ENCODE measurements around the gene ASAP2.

ASAP2 gene

GRCh38 chr2:9249020-9249800 is 42.6 kb downstream of the ASAP2 start:
- Histone ChIP-seq H3K27me3 (ENCODE audit: insufficient read depth, low read length, poor library complexity) (no peaks in the 10 kb centered on the region), H2AFZ (ENCODE audit: low read depth, low read length) (no peak overlapping the region), H3K36me3 (ENCODE audit: insufficient read depth, low read length) (no peaks in the 10 kb centered on the region), H4K20me1 (ENCODE audit: insufficient read depth, low read length) (peaks cover 38% of the 10 kb centered on the region), H3K4me1 (ENCODE audit: insufficient read depth, low read length) (no peaks in the 10 kb centered on the region), H3K27ac (ENCODE audit: low read length) (no peak overlapping the region), H3K79me2 (ENCODE audit: insufficient read depth, low read length) (peaks cover 21% of the 10 kb centered on the region), H3K4me2 (ENCODE audit: insufficient read depth, low read length) (no peak overlapping the region), H3K4me3 (ENCODE audit: low read depth in 1 of 2, low read length in 2 of 2) (no peak overlapping the region), H3K9me3 (ENCODE audit: insufficient read depth, low read length, severe bottlenecking) (no peaks in the 10 kb centered on the region), H3K9ac (ENCODE audit: low read depth, low read length) (no peak overlapping the region)
- DNase-seq: no peak
- TF ChIP-seq EZH2 (IDR thresholded peaks at IDR 0.05; ENCODE audit: borderline replicate concordance, low read depth, low read length, severe bottlenecking) (no peak), CTCF (IDR thresholded peaks at IDR 0.05; ENCODE audit: borderline replicate concordance, extremely low read depth, low read length, poor library complexity, severe bottlenecking) (no peak)
- no peak for ATAC-seq (ENCODE audit: insufficient read depth, low read depth)

DNA sequence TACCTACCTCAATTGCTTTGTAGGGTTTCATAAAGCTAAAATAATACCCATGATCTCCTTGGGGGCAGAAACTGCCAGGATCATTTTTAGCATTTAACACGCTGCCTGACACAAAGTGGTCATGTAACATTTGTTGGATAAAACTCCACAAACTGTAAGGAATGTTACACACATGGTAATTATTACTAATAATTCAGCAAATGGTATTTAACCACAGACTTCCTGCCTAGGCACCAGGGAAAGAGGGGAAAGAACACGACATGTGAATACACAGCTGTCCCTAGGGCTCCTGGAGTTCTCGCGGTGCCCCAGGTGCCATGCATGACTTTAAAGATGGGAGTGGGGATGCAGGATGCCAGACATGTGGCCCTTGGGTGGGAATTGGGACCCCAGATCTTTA is 43.5 kb downstream of the ASAP2 start:
- DNase-seq (no peak), ATAC-seq (ENCODE audit: insufficient read depth, low read depth) (no peak)
- no peak for TF ChIP-seq EZH2 (IDR thresholded peaks at IDR 0.05; ENCODE audit: borderline replicate concordance, low read depth, low read length, severe bottlenecking)
- no peak for TF ChIP-seq CTCF (IDR thresholded peaks at IDR 0.05; ENCODE audit: borderline replicate concordance, extremely low read depth, low read length, poor library complexity, severe bottlenecking)
- no peaks in the 10 kb centered on the region for H3K27me3 ChIP-seq (ENCODE audit: insufficient read depth, low read length, poor library complexity)
- H2AFZ ChIP-seq (ENCODE audit: low read depth, low read length): no peak overlapping the region
- no peaks in the 10 kb centered on the region for H3K9me3 ChIP-seq (ENCODE audit: insufficient read depth, low read length, severe bottlenecking)
- H3K4me3 ChIP-seq (ENCODE audit: low read depth in 1 of 2, low read length in 2 of 2): no peak overlapping the region
- no peak overlapping the region for H3K27ac ChIP-seq (ENCODE audit: low read length)
- no peak overlapping the region for H3K4me2 ChIP-seq (ENCODE audit: insufficient read depth, low read length)
- peaks cover 24% of the 10 kb centered on the region for H3K79me2 ChIP-seq (ENCODE audit: insufficient read depth, low read length)
- no peaks in the 10 kb centered on the region for H3K4me1 ChIP-seq (ENCODE audit: insufficient read depth, low read length)
- peaks cover 36% of the 10 kb centered on the region for H4K20me1 ChIP-seq (ENCODE audit: insufficient read depth, low read length)
- no peak overlapping the region for H3K9ac ChIP-seq (ENCODE audit: low read depth, low read length)
- H3K36me3 ChIP-seq (ENCODE audit: insufficient read depth, low read length): no peaks in the 10 kb centered on the region

DNA sequence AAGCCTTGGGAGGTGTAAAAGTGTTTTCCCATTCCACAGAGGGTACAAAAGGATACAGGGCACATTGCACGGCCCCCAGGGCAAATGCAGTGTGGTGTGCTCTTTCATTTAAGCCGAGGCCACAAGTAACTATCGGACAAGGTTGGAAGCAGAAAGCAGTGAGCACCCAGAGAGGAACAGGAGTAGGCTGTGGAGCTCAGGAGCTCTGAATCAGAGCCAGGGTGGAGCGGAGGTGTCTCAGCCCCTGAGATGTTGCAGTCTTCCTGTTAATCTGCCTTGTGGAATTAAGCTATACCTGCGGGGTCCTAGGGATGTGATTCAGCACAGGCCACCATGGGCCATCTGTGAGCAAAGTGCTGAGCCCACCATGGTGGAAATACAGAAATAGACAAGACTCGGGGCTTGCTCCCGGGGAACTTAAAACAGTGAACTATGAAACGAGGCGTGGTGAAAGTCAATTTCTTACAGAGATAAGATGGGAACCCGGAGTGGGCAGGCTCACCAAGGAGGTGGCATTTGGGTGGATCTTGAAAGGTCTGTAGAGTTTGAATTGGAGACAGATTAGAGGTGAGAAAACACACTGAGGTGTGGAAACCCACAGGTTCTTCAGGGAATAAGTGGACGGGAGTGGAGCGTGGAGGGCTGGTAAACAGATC is 44.0 kb downstream of the ASAP2 start:
- H3K9ac ChIP-seq (ENCODE audit: low read depth, low read length): no peak overlapping the region
- H3K79me2 ChIP-seq (ENCODE audit: insufficient read depth, low read length): peaks cover 20% of the 10 kb centered on the region
- H3K4me3 ChIP-seq (ENCODE audit: low read depth in 1 of 2, low read length in 2 of 2): no peak overlapping the region
- no peak overlapping the region for H3K4me2 ChIP-seq (ENCODE audit: insufficient read depth, low read length)
- H4K20me1 ChIP-seq (ENCODE audit: insufficient read depth, low read length): peaks cover 36% of the 10 kb centered on the region
- no peak overlapping the region for H3K27ac ChIP-seq (ENCODE audit: low read length)
- H3K27me3 ChIP-seq (ENCODE audit: insufficient read depth, low read length, poor library complexity): no peaks in the 10 kb centered on the region
- DNase-seq (no peak), ATAC-seq (ENCODE audit: insufficient read depth, low read depth) (no peak)
- H3K4me1 ChIP-seq (ENCODE audit: insufficient read depth, low read length): no peaks in the 10 kb centered on the region
- no peaks in the 10 kb centered on the region for H3K36me3 ChIP-seq (ENCODE audit: insufficient read depth, low read length)
- no peak overlapping the region for H2AFZ ChIP-seq (ENCODE audit: low read depth, low read length)
- TF ChIP-seq EZH2 (IDR thresholded peaks at IDR 0.05; ENCODE audit: borderline replicate concordance, low read depth, low read length, severe bottlenecking) (no peak), CTCF (IDR thresholded peaks at IDR 0.05; ENCODE audit: borderline replicate concordance, extremely low read depth, low read length, poor library complexity, severe bottlenecking) (no peak)
- no peaks in the 10 kb centered on the region for H3K9me3 ChIP-seq (ENCODE audit: insufficient read depth, low read length, severe bottlenecking)
